Loucy (cell line): ENCODE measurements around the gene RMI2.

ENCODE experiments used
- CTCF ChIP-seq: fragments of 200-600 bp; sonication (generic); conservative IDR thresholded peaks from 2 replicates; pipeline ENCODE4 v1.5.1; 2014; ENCODE audit warnings: mild to moderate bottlenecking, antibody characterized with exemption, low read length
- EZH2phosphoT487 ChIP-seq: fragments of 200-600 bp; IDR thresholded peaks from 2 replicates; pipeline ENCODE4 v1.6.1; 2018; ENCODE audit warnings: antibody characterized with exemption, mild to moderate bottlenecking, moderate library complexity, borderline replicate concordance

DNA sequence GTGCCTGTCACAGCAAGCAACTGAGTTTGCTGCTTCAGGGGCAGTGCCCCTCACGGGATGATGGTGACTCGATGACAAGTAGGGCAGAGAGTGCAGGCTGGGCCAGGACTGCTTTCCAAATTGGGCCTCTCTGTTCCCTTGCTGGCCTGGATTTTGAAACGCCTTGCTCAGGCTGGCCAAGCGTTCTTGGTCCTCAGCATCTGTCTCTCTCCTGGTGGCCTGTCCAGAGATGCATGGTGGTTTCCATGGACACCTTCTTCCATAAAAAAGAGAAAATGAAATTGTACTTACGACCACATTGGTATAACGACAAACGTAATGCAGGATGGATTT, 44.7 kb upstream of the RMI2 start:
- TF ChIP-seq CTCF, result no peak
- no peak for TF ChIP-seq EZH2phosphoT487
